GM23248 (cell line): ENCODE results near the gene CCDC102A.

ENCODE experiments used
- EZH2 ChIP-seq: fragments of 200-600 bp; sonication (generic); IDR thresholded peaks from 2 replicates; pipeline ENCODE4 v1.6.1; 2018; ENCODE audit warnings: antibody characterized with exemption, mild to moderate bottlenecking; ENCODE audit not compliant: insufficient read depth, poor library complexity, severe bottlenecking
- EZH2phosphoT487 ChIP-seq: fragments of 200-600 bp; sonication (generic); IDR thresholded peaks from 2 replicates; pipeline ENCODE4 v1.6.1; 2018; ENCODE audit warnings: antibody characterized with exemption, moderate library complexity, mild to moderate bottlenecking, low read depth; ENCODE audit not compliant: insufficient read depth

DNA sequence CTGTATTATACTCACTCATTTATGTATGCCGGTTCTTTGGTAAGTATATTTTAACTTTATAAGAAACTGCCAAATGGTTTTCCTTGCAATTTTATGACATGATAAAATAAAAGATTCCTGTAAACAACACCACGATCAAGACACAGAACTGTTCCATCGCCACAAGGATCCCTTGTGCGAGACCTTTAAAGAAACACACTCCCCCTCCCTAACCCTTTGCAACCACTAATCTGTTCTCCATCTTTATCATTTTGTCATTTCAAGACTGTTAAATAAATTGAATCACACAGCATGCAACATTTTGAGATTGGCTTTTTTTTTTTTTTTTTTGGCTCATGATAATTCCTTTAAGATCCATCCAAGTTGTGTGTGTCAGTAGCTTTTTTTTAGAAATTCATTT lies 12.0 kb upstream of the CCDC102A start:
- TF ChIP-seq EZH2phosphoT487 = no peak
- no peak for TF ChIP-seq EZH2
